B cell (primary cell): ENCODE data around the gene TGFBI. TPM values are rescaled to one million over a fixed set of nuclear protein-coding genes. Genes with fewer than 3 reads are reported as not detected.

Experiments
- ATAC-seq: fragments of 200-7000 bp; cut with Tn5 transposase; one replicate; pipeline ENCODE4 v1.10.0; 2021; ENCODE audit warnings: low read depth, mild to moderate bottlenecking, moderate number of reproducible peaks, moderate library complexity
- CTCF ChIA-PET: fragments of 350-600 bp; sonication (Branson Sonifier 250); formaldehyde crosslinking; loops from one replicate; lab custom pipeline; 2021; ENCODE audit warnings: antibody characterized with exemption, inconsistent platforms; lab: Charles Lee
- POLR2A ChIA-PET: fragments of 350-600 bp; sonication (Branson Sonifier 250); formaldehyde crosslinking; loops from one replicate; lab custom pipeline; 2021; ENCODE audit warnings: antibody characterized with exemption; lab: Charles Lee
- DNase-seq: peaks from one replicate; pipeline ENCODE4 v3.0.0; 2013
- H2AFZ ChIP-seq: 2 replicates; pipeline ENCODE4 v1.6.1; 2012; ENCODE audit warnings: mild to moderate bottlenecking, low read depth, low read length; ENCODE audit not compliant: insufficient read depth, poor library complexity, severe bottlenecking
- H3K27ac ChIP-seq, 2 donors: 1 replicate in 1 of 2; 2 replicates in 1 of 2; pipeline ENCODE4 v1.5.1; 2012 to 2013; ENCODE audit warnings: low read length in 2 of 2, mild to moderate bottlenecking in 2 of 2, moderate library complexity in 1 of 2
- H3K27me3 ChIP-seq, 4 experiments: fragments of 200-600 bp in 1 of 4; sonication (generic) in 1 of 4; replicated peaks in 1 of 4; 1 replicate in 2 of 4; 2 replicates in 2 of 4; pipeline versions ENCODE4 v1.6.1 to v1.7.0; 2013 to 2016; ENCODE audit warnings: low read length in 3 of 4, mild to moderate bottlenecking in 2 of 4, mixed read lengths in 1 of 4, moderate library complexity in 1 of 4; ENCODE audit not compliant: insufficient read depth in 4 of 4, control insufficient read depth in 3 of 4; ENCODE audit errors: control extremely low read depth in 1 of 4
- H3K36me3 ChIP-seq, 2 experiments: replicated peaks in 1 of 2; 1 replicate in 1 of 2; 2 replicates in 1 of 2; pipeline versions ENCODE4 v1.6.1 to v1.7.1; 2013; ENCODE audit warnings: low read length in 1 of 2; ENCODE audit not compliant: insufficient read depth in 2 of 2, control insufficient read depth in 1 of 2; ENCODE audit errors: control extremely low read depth in 1 of 2, extremely low read depth in 1 of 2
- H3K4me1 ChIP-seq, 2 donors: fragments of 200-600 bp in 1 of 2; sonication (generic) in 1 of 2; 1 replicate in 1 of 2; 2 replicates in 1 of 2; pipeline versions ENCODE4 v1.5.1 to v1.6.1; 2013 to 2017; ENCODE audit warnings: low read length in 2 of 2; ENCODE audit not compliant: control insufficient read depth in 2 of 2, insufficient read depth in 2 of 2
- H3K4me2 ChIP-seq: replicated peaks from 2 replicates; pipeline ENCODE3; 2012; ENCODE audit warnings: mild to moderate bottlenecking, low read depth, low read length; ENCODE audit not compliant: poor library complexity, severe bottlenecking
- H3K4me3 ChIP-seq, 5 experiments: fragments of 200-600 bp in 1 of 5; sonication (generic) in 1 of 5; 1 replicate in 3 of 5; 2 replicates in 2 of 5; pipeline versions ENCODE4 v1.5.1 to v1.7.0; 2011 to 2016; ENCODE audit warnings: low read length in 4 of 5, mild to moderate bottlenecking in 4 of 5, low read depth in 2 of 5, control low read depth in 1 of 5, moderate library complexity in 1 of 5; ENCODE audit not compliant: insufficient read depth in 1 of 5; ENCODE audit errors: control extremely low read depth in 1 of 5, extremely low read depth in 1 of 5
- H3K79me2 ChIP-seq: fragments of 200-600 bp; sonication (generic); one replicate; pipeline ENCODE4 v1.6.0; 2016; ENCODE audit warnings: low read length; ENCODE audit not compliant: control insufficient read depth, insufficient read depth
- H3K9ac ChIP-seq: fragments of 200-600 bp; sonication (generic); 2 replicates; pipeline ENCODE4 v1.6.1; 2017; ENCODE audit warnings: mild to moderate bottlenecking, low read length, moderate library complexity
- H3K9me3 ChIP-seq, 3 donors: one replicate each; pipeline versions ENCODE4 v1.6.1 to v1.7.1; 2013; ENCODE audit warnings: low read length in 2 of 3; ENCODE audit not compliant: control insufficient read depth in 2 of 3, insufficient read depth in 1 of 3; ENCODE audit errors: control extremely low read depth in 1 of 3
- H4K20me1 ChIP-seq: 2 replicates; pipeline ENCODE4 v1.6.0; 2012; ENCODE audit warnings: mild to moderate bottlenecking, low read length; ENCODE audit not compliant: insufficient read depth, control insufficient read depth, poor library complexity, severe bottlenecking
- H3K27ac Mint-ChIP-seq: one replicate; pipeline ENCODE4 v1.8.0; 2021; ENCODE audit warnings: mixed read lengths
- H3K27me3 Mint-ChIP-seq: one replicate; pipeline ENCODE4 v1.8.0; 2021; ENCODE audit warnings: mixed read lengths
- H3K4me1 Mint-ChIP-seq: one replicate; pipeline ENCODE4 v1.8.0; 2021; ENCODE audit warnings: mixed read lengths
- H3K4me3 Mint-ChIP-seq: one replicate; pipeline ENCODE4 v1.8.0; 2021; ENCODE audit warnings: mixed read lengths
- H3K9me3 Mint-ChIP-seq: one replicate; pipeline ENCODE4 v1.8.0; 2022; ENCODE audit warnings: mixed read lengths; ENCODE audit not compliant: insufficient read depth
- EZH2 ChIP-seq: IDR thresholded peaks from 2 replicates; pipeline ENCODE4 v1.6.1; 2012; ENCODE audit warnings: borderline replicate concordance, low read depth, mild to moderate bottlenecking, moderate library complexity, low read length; ENCODE audit not compliant: insufficient read depth, poor library complexity, severe bottlenecking
- WGBS: methylation state at CpG from one replicate; pipeline ENCODE4 v1.1.5; 2013; ENCODE audit warnings: missing lambda C conversion rate; ENCODE audit not compliant: insufficient coverage; 5-methylcytosine and 5-hydroxymethylcytosine counted together
- intact Hi-C: fragments of 100-400 bp; cut with micrococcal nuclease; formaldehyde crosslinking; loops from one replicate; pipeline ENCODE4 v1.10.0; 2022
- polyA plus RNA-seq: library from polyadenylated mRNA; depleted of rRNA; stranded (reverse); fragments of >200 nt; gene quantifications from 2 replicates; pipeline ENCODE4 v1.2.3, GENCODE V29; 2012
- total RNA-seq, 2 donors: library from RNA; stranded (reverse); fragments of 120-200 nt in 1 of 2; gene quantifications; 1 replicate in 1 of 2; 2 replicates in 1 of 2; pipeline versions ENCODE4 v1.2.3 to v1.2.4, GENCODE V29; 2013 to 2022
- TF ChIP-seq, protein P1 (sequence below): fragments of 200-600 bp; IDR thresholded peaks from one replicate; pipeline ENCODE4 v1.8.0; 2022; ENCODE audit warnings: antibody characterized with exemption, mild to moderate bottlenecking

The TGFBI gene
- total and polyA plus RNA-seq, 2 donors (not counting 1 experiment from before 2014, with no cell fraction given) = 3.7 to 4.5 TPM

DNA sequence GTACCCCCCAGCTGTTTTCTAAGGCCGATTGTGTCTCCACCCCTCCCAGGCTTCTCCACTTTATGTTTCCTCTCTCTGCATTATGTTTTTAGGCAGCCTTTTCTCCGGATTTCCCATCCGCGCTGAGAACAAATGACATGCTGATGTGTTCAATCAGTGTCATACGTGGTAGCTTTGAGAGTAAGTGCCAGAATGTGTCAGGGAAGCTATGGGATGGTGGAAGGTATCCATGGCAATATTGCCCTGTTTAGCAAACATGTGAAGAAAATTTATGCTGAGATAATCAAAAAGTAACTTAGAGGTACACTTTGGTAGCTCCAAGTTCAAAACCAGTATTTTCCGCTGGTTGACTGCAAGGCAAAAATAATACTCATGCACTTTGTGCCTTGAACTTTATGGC is 37.4 kb upstream of the TGFBI start:
- Histone ChIP-seq H3K4me3 (no peak overlapping the region), H3K9ac (no peak overlapping the region), H3K27me3 (peaks cover 0 to 14% (median 0%) of the 10 kb centered on the region in 4 experiments), H3K27ac (no peak overlapping the region), H3K4me1 (no peaks in the 10 kb centered on the region), H3K36me3 (no peaks in the 10 kb centered on the region), H4K20me1 (no peaks in the 10 kb centered on the region), H3K9me3 (peaks cover 0 to 8% (median 0%) of the 10 kb centered on the region in 3 donors), H2AFZ (no peak overlapping the region), H3K4me2 (no peak overlapping the region), H3K79me2 (no peaks in the 10 kb centered on the region)
- DNase-seq (no peak), ATAC-seq (no peak)
- 93% methylated on average over 6 of the region's 6 CpGs for WGBS
- CTCF ChIA-PET = no interaction called here
- Mint-ChIP-seq H3K27me3 (peaks cover 36% of the 10 kb centered on the region), H3K9me3 (peaks cover 3% of the 10 kb centered on the region), H3K4me3 (no peak overlapping the region), H3K4me1 (no peaks in the 10 kb centered on the region), H3K27ac (no peak overlapping the region)
- intact Hi-C loops = no loop called here
- TF ChIP-seq, protein P1, sequence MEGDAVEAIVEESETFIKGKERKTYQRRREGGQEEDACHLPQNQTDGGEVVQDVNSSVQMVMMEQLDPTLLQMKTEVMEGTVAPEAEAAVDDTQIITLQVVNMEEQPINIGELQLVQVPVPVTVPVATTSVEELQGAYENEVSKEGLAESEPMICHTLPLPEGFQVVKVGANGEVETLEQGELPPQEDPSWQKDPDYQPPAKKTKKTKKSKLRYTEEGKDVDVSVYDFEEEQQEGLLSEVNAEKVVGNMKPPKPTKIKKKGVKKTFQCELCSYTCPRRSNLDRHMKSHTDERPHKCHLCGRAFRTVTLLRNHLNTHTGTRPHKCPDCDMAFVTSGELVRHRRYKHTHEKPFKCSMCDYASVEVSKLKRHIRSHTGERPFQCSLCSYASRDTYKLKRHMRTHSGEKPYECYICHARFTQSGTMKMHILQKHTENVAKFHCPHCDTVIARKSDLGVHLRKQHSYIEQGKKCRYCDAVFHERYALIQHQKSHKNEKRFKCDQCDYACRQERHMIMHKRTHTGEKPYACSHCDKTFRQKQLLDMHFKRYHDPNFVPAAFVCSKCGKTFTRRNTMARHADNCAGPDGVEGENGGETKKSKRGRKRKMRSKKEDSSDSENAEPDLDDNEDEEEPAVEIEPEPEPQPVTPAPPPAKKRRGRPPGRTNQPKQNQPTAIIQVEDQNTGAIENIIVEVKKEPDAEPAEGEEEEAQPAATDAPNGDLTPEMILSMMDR = no peak
- TF ChIP-seq EZH2 = no peak
- POLR2A ChIA-PET = no interaction called here

DNA sequence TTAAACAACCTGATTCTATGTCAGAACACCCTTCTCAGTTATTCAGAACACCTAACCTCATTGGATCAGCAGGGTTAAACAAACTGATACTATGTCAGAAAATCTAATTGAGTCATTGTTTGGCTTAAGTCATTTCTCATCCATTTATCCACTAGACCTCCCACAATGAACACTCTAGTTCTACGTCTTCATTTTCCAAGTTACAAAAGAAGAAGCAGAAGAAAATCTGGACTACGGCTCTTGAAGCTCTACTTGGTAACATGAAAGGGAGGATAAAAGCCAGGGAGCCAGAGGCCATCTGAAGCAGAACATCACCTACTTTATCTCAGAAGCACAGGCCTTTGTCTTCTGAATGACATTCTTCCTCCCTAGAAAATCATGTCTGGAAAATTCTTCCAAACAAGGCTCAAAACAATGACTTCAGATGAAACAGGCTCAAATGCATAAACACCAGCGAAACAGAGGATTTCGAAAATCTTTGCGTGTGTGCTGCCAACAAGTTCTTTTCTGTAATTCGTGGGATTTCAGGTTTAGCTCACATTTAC is 35.4 kb upstream of the TGFBI start:
- peaks cover 3% of the 10 kb centered on the region for H3K9me3 Mint-ChIP-seq

More for the DNA sequence above, 35.4 kb upstream of the TGFBI start:
- no peak overlapping the region for H3K4me3 Mint-ChIP-seq
- CTCF ChIA-PET = no interaction called here
- H3K4me1 Mint-ChIP-seq = no peaks in the 10 kb centered on the region
- H3K27ac ChIP-seq = no peak overlapping the region
- peaks cover 0 to 15% (median 0%) of the 10 kb centered on the region in 4 experiments for H3K27me3 ChIP-seq
- intact Hi-C loops = no loop called here
- no peak overlapping the region for H3K9ac ChIP-seq
- H3K27me3 Mint-ChIP-seq = peaks cover 39% of the 10 kb centered on the region
- no peaks in the 10 kb centered on the region for H3K36me3 ChIP-seq
- POLR2A ChIA-PET = no interaction called here
- H2AFZ ChIP-seq = no peak overlapping the region
- no peak overlapping the region for H3K4me2 ChIP-seq
- TF ChIP-seq, protein P1 = no peak
- no peak for TF ChIP-seq EZH2
- ATAC-seq (no peak), DNase-seq (no peak)
- 93% methylated on average over 4 of the region's 6 CpGs for WGBS
- H3K4me3 ChIP-seq = no peak overlapping the region
- peaks cover 0 to 8% (median 0%) of the 10 kb centered on the region in 3 donors for H3K9me3 ChIP-seq
- H3K27ac Mint-ChIP-seq = no peak overlapping the region
- no peaks in the 10 kb centered on the region for H4K20me1 ChIP-seq
- no peaks in the 10 kb centered on the region for H3K4me1 ChIP-seq
- no peaks in the 10 kb centered on the region for H3K79me2 ChIP-seq
